ENCODE measurements around the gene AOAH.
"Not testable (repeated sequence)": the region's sequence is repeated elsewhere in the genome, so short reads cannot be mapped to it uniquely, and the experiment has no call there.

AOAH gene

GRCh38 chr7:36506130-36506798 lies 218.0 kb downstream of the AOAH start:
- no peak for DNase-seq (ENCODE audit: low read depth)

DNA sequence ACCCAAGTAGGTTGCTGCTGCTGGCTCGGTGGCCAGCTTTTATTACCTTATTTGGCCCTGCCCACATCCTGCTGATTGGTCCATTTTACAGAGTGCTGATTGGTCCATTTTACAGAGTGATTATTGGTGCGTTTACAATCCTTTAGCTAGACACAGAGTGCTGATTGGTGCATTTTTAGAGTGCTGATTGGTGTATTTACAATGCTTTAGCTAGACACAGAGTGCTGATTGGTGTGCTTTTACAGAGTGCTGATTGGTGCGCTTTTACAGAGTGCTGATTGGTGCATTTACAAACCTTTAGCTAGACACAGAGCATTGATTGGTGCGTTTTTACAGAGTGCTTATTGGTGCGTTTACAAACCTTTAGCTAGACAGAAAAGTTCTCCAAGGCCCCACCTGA lies 219.7 kb downstream of the AOAH start:
- not testable (repeated sequence) for DNase-seq (ENCODE audit: low read depth)

More at GRCh38 chr7:36506130-36506798, 218.0 kb downstream of the AOAH start:
- H3K4me3 ChIP-seq (ENCODE audit: low read depth, low read length), result no peak overlapping the region

DNA sequence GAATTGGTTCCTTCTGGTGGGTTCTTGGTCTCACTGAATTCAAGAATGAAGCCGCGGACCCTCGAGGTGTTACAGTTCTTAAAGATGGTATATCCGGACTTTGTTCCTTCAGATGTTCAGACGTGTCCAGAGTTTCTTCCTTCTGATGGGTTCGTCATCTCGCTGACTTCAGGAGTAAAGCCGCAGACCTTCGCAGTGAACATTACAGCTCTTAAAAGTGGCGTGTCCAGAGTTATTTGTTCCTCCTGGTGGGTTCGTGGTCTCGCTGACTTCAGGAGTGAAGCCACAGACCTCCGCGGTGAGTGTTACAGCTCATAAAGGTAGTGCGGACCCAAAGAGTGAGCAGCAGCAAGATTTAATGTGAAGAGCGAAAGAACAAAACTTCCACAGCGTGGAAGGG lies 220.1 kb downstream of the AOAH start:
- DNase-seq (ENCODE audit: low read depth); H3K4me3 ChIP-seq (ENCODE audit: low read depth, low read length): not testable (repeated sequence)

More for the DNA sequence above, 219.7 kb downstream of the AOAH start:
- H3K4me3 ChIP-seq (ENCODE audit: low read depth, low read length), result not testable (repeated sequence)

- H3K4me3 ChIP-seq (ENCODE audit: low read depth, low read length), result no peak overlapping the region
- no peak for DNase-seq (ENCODE audit: low read depth)
These were observed 226.5 kb downstream of the AOAH start for GRCh38 chr7:36497775-36498174.

- H3K4me3 ChIP-seq (ENCODE audit: low read depth, low read length); DNase-seq (ENCODE audit: low read depth): not testable (repeated sequence)
These were observed 227.1 kb downstream of the AOAH start for GRCh38 chr7:36497176-36497575.

GRCh38 chr7:36496576-36496975 lies 227.7 kb downstream of the AOAH start:
- DNase-seq (ENCODE audit: low read depth), result no peak
- no peak overlapping the region for H3K4me3 ChIP-seq (ENCODE audit: low read depth, low read length)

- H3K4me3 ChIP-seq (ENCODE audit: low read depth, low read length), result no peak overlapping the region
These were observed 233.0 kb downstream of the AOAH start for GRCh38 chr7:36491317-36491716.

DNA sequence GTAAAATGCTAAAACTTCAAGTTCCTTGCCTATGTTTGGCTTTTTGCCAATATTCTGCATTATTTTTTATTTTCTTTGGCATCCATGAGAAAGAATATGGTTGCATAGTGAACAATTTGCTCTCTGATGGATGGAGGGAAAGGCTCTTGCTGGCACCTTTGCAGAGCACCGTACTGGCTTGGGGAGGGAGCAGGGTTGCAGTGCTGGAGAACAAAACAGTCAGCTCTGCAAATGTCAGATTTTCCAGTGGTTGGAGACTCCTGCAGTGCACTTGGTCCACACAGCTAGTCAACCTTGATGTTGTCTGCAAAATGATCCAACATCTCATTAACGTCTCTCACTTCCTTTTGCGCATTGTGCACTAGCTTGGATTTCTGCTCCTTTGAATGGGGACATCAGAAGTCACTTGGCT lies 233.9 kb downstream of the AOAH start:
- no peak for DNase-seq (ENCODE audit: low read depth)
- H3K4me3 ChIP-seq (ENCODE audit: low read depth, low read length), result no peak overlapping the region

More at GRCh38 chr7:36491317-36491716, 233.0 kb downstream of the AOAH start:
- no peak for DNase-seq (ENCODE audit: low read depth)

- not testable (repeated sequence) for H3K4me3 ChIP-seq (ENCODE audit: low read depth, low read length); DNase-seq (ENCODE audit: low read depth)
These were observed 235.6 kb downstream of the AOAH start for GRCh38 chr7:36488672-36489071.

- peak; percentile 16 for DNase-seq (ENCODE audit: low read depth)
- no peak overlapping the region for H3K4me3 ChIP-seq (ENCODE audit: low read depth, low read length)
These were observed 236.4 kb downstream of the AOAH start for GRCh38 chr7:36487756-36488336.

DNA sequence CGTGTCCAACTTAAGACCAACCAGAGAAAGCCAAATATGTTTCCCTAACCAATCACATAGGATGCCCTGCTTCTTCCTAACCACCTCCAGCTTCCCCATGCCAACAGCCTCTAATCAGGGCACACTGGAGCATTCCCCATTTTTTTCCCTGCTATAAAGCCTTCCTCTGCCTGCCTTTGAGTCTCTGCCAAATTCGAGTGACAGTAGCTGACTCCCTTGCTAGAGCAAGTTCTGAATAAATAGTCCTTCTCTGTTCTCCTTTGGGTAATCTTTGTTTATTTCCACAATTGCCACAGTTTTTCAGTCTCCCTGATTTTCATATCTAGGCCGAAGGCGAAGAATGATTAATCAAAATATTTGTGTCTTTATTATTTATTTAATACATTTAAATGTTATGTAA lies 238.0 kb downstream of the AOAH start:
- H3K4me3 ChIP-seq (ENCODE audit: low read depth, low read length), result no peak overlapping the region
- DNase-seq (ENCODE audit: low read depth), result no peak

- no peak for DNase-seq (ENCODE audit: low read depth)
- no peak overlapping the region for H3K4me3 ChIP-seq (ENCODE audit: low read depth, low read length)
These were observed 240.0 kb downstream of the AOAH start for GRCh38 chr7:36484265-36484664.

DNA sequence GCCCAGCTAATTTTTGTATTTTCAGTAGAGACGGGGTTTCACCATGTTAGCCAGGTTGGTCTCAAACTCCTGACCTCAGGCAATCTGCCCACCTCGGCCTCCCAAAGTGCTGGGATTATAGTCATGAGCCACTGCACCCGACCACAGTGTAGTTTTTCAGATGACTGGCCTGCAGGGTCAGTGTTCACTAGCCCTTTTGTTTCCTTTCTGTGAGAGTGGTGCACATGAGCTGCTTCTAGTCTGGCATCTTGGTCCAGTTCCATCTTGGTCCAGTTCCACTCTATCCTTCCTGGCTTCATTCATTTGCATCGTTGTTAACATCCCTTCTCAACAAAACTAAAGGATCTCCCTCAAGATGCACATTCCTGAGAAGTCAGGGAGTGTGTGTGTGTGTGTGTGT lies 240.4 kb downstream of the AOAH start:
- not testable (repeated sequence) for H3K4me3 ChIP-seq (ENCODE audit: low read depth, low read length); DNase-seq (ENCODE audit: low read depth)

DNA sequence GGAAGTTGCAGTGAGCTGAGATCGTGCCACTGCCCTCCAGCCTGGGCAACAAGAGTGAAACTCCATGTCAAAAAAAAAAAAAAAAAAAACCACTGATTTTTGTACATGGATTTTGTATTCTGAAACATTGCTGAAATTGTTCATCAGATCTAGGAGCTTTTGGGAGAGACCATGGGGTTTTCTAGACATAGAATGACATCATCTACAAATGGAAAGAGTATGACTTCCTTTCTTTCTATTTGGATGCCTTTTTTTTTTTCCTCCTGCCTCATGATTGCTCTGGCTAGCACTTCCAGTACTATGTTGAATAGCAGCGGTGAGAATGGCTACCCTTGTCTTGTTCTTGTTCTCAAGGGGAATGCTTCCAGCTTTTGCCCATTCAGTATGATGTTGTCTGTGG lies 245.5 kb downstream of the AOAH start:
- no peak for DNase-seq (ENCODE audit: low read depth)
- H3K4me3 ChIP-seq (ENCODE audit: low read depth, low read length), result no peak overlapping the region

GRCh38 chr7:36475381-36475780 lies 248.9 kb downstream of the AOAH start:
- no peak overlapping the region for H3K4me3 ChIP-seq (ENCODE audit: low read depth, low read length)
- DNase-seq (ENCODE audit: low read depth), result no peak

DNA sequence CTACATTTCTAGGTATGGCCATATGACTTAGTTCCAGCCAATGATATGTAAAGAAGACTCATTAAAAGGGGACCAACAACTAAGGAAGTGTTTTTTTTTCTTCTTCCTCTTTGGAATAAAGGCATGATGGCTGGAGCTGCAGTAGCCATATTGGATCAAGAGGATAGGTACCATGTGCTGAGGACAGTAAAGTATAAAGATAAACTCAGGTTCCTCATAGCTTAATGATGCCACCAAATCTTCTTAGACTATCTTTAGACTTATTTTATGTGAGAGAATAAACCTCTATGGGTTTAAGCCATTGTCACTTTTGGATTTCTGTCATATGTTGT lies 249.3 kb downstream of the AOAH start:
- DNase-seq (ENCODE audit: low read depth), result no peak
- H3K4me3 ChIP-seq (ENCODE audit: low read depth, low read length), result no peak overlapping the region

GRCh38 chr7:36474283-36475010 lies 249.8 kb downstream of the AOAH start:
- DNase-seq (ENCODE audit: low read depth), result no peak
- H3K4me3 ChIP-seq (ENCODE audit: low read depth, low read length), result no peak overlapping the region

GRCh38 chr7:36473454-36474282 lies 250.6 kb downstream of the AOAH start:
- no peak for DNase-seq (ENCODE audit: low read depth)
- no peak overlapping the region for H3K4me3 ChIP-seq (ENCODE audit: low read depth, low read length)

- no peak overlapping the region for H3K4me3 ChIP-seq (ENCODE audit: low read depth, low read length)
- no peak for DNase-seq (ENCODE audit: low read depth)
These were observed 252.1 kb downstream of the AOAH start for GRCh38 chr7:36472141-36472729.

GRCh38 chr7:36469236-36469635 lies 255.1 kb downstream of the AOAH start:
- H3K4me3 ChIP-seq (ENCODE audit: low read depth, low read length), result no peak overlapping the region
- no peak for DNase-seq (ENCODE audit: low read depth)
